Measurements from ENCODE around the gene SLC6A4. TPM values are rescaled to one million over a fixed set of nuclear protein-coding genes. Genes with fewer than 3 reads are reported as not detected.

The SLC6A4 gene
- total RNA-seq, 2 donors from 2014 or later = 0.09 to 0.74 TPM

GRCh38 chr17:30248786-30249185, 13.3 kb upstream of the SLC6A4 start:
- Histone ChIP-seq H3K9me3 (no peaks in the 10 kb centered on the region), H3K27ac (no peak overlapping the region), H3K27me3 (replicated peaks; ENCODE audit: insufficient read depth) (no peaks in the 10 kb centered on the region), H3K4me3 (no peak overlapping the region), H3K4me1 (replicated peaks) (no peaks in the 10 kb centered on the region), H3K36me3 (no peaks in the 10 kb centered on the region)
- intact Hi-C loops (cut with DNase I) = no loop called here
- TF ChIP-seq CTCF (IDR thresholded peaks at IDR 0.05) (no peak), POLR2A (IDR thresholded peaks at IDR 0.05) (no peak), POLR2AphosphoS5 (IDR thresholded peaks at IDR 0.05) (no peak)
- WGBS = 62% methylated on average over 2 of the region's 2 CpGs
- DNase-seq (ENCODE audit: low spot score) = no peak

- DNase-seq (ENCODE audit: low spot score) = no peak
- H3K9me3 ChIP-seq = no peaks in the 10 kb centered on the region
- TF ChIP-seq CTCF (IDR thresholded peaks at IDR 0.05) (no peak), POLR2A (IDR thresholded peaks at IDR 0.05) (no peak), POLR2AphosphoS5 (IDR thresholded peaks at IDR 0.05) (no peak)
- H3K4me3 ChIP-seq = no peak overlapping the region
- WGBS = 94% methylated on average over 7 of the region's 7 CpGs
- H3K36me3 ChIP-seq = no peaks in the 10 kb centered on the region
- intact Hi-C loops (cut with DNase I) = no loop called here
- H3K4me1 ChIP-seq (replicated peaks) = no peaks in the 10 kb centered on the region
- no peak overlapping the region for H3K27ac ChIP-seq
- no peaks in the 10 kb centered on the region for H3K27me3 ChIP-seq (replicated peaks; ENCODE audit: insufficient read depth)
Observed at GRCh38 chr17:30246460-30246859, 11.0 kb upstream of the SLC6A4 start.

- TF ChIP-seq CTCF (IDR thresholded peaks at IDR 0.05) = no peak
- no peak for TF ChIP-seq POLR2AphosphoS5 (IDR thresholded peaks at IDR 0.05)
- no peak for TF ChIP-seq POLR2A (IDR thresholded peaks at IDR 0.05)
- no peaks in the 10 kb centered on the region for H3K9me3 ChIP-seq
- no peaks in the 10 kb centered on the region for H3K27me3 ChIP-seq (replicated peaks; ENCODE audit: insufficient read depth)
- H3K4me3 ChIP-seq = no peak overlapping the region
- no peaks in the 10 kb centered on the region for H3K36me3 ChIP-seq
- DNase-seq (ENCODE audit: low spot score) = no peak
- H3K27ac ChIP-seq = no peak overlapping the region
- intact Hi-C loops (cut with DNase I) = no loop called here
- WGBS = 77% methylated on average over 4 of the region's 4 CpGs
- no peaks in the 10 kb centered on the region for H3K4me1 ChIP-seq (replicated peaks)
Observed at GRCh38 chr17:30244853-30245385, 9.4 kb upstream of the SLC6A4 start.

- WGBS = 91% methylated on average over 8 of the region's 8 CpGs
- Histone ChIP-seq H3K27ac (no peak overlapping the region), H3K9me3 (no peaks in the 10 kb centered on the region), H3K36me3 (no peaks in the 10 kb centered on the region), H3K4me3 (no peak overlapping the region), H3K4me1 (replicated peaks) (no peaks in the 10 kb centered on the region), H3K27me3 (replicated peaks; ENCODE audit: insufficient read depth) (no peaks in the 10 kb centered on the region)
- TF ChIP-seq POLR2A (IDR thresholded peaks at IDR 0.05) (no peak), CTCF (IDR thresholded peaks at IDR 0.05) (no peak), POLR2AphosphoS5 (IDR thresholded peaks at IDR 0.05) (no peak)
- intact Hi-C loops (cut with DNase I) = no loop called here
- DNase-seq (ENCODE audit: low spot score) = no peak
Observed at GRCh38 chr17:30243568-30243967, 8.1 kb upstream of the SLC6A4 start.

- Histone ChIP-seq H3K27me3 (replicated peaks; ENCODE audit: insufficient read depth) (no peaks in the 10 kb centered on the region), H3K9me3 (no peaks in the 10 kb centered on the region), H3K36me3 (no peaks in the 10 kb centered on the region), H3K4me3 (no peak overlapping the region), H3K27ac (no peak overlapping the region), H3K4me1 (replicated peaks) (no peaks in the 10 kb centered on the region)
- WGBS = 95% methylated on average over 4 of the region's 4 CpGs
- TF ChIP-seq POLR2A (IDR thresholded peaks at IDR 0.05) = no peak
- no peak for TF ChIP-seq CTCF (IDR thresholded peaks at IDR 0.05)
- DNase-seq (ENCODE audit: low spot score) = no peak
- intact Hi-C loops (cut with DNase I) = no loop called here
Observed at GRCh38 chr17:30243002-30243401, 7.5 kb upstream of the SLC6A4 start.
